HG03139 (cell line): ENCODE measurements around the gene EYS.
"Not testable (repeated sequence)": the region's sequence is repeated elsewhere in the genome, so short reads cannot be mapped to it uniquely, and the experiment has no call there.

ENCODE experiments used
- ATAC-seq: cut with Tn5 transposase; IDR thresholded peaks from one replicate; pipeline ENCODE4 v1.9.1; 2021; ENCODE audit not compliant: unreplicated experiment

The EYS gene

DNA sequence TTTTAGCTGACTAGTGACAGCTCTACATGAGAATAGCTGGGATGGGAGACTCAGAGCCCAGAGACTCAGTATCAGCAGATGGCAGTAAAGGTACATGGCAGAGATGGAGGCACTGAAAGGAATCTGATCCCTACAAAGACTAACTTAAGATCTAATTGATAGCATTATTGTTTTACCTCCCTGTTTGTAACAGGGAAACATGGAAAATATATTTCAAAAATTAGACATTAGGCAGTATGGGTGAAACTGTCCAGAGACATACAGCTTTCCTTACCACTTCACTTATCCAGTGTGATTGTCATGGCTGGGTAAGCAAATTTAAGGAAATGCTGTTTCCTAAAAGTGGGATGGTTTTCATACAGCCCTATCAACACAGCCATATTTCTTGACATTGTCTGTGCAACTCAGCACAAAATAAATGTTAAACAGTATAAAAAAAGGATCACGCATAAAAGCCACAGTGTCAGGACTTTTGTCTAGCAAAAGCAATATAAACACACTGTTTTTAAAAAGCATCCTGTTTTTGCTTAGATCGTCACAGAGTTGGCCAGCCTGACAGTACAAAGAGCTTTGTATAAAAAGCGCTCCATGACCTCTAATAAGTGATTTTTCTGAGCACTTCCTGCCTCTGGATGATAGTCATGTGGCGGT, 1694.5 kb downstream of the EYS start:
- ATAC-seq = no peak

DNA sequence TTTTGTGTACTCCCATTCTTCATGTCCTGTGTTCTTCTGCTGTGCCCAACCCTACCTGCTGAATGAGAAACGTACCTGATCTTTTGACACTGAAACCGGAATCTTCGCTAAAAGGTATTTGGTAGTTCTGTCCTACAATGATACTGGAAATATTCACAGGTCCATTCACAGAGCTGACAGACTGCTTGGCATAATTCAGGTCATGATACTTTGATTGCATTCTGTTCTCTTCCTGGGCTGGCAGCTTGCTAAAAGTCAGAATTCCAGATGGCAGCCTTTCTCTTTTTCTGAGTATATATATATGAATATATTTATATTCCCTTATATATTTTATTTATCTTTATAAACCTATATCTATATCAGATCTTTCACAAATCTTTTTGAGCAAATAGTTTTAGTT, 1696.4 kb downstream of the EYS start:
- ATAC-seq = no peak

DNA sequence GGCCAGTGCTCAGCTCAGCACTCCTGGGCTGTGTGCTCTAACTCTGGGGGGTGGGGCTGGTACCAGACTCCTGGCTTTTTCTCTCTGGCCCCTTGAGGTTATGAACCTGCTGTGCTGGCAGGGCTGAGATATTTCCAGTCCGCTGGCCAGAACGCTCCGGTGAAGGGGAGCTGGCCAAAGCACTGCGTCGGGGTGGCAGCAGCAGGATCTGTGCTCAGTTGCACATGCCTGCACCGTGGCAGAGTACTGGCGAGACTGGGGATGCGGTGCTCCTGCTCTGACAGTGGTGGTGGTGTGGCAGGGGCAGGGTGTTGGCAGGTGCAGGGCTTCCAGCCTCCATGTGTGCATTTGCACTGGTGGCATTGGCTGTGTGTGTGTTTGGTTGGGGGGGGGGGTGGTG, 1697.0 kb downstream of the EYS start:
- no peak for ATAC-seq

DNA sequence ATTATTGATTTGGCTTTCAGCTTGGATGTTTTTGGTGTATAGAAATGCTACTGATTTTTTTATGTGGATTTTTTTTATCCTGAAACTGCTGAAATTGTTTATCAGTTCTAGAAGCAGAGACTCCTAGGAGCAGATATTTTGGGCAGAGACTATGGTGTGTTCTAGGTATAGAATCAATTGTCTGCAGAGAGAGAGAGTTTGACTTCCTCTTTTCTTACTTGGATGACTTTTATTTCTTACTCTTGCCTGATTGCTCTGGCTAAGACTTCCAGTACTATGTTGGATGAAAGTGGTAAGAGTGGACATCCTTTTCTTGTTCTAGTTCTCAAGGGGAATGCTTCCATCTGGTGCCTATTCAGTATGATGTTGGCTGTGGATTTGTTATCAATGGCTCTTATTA, 1700.8 kb downstream of the EYS start:
- no peak for ATAC-seq

DNA sequence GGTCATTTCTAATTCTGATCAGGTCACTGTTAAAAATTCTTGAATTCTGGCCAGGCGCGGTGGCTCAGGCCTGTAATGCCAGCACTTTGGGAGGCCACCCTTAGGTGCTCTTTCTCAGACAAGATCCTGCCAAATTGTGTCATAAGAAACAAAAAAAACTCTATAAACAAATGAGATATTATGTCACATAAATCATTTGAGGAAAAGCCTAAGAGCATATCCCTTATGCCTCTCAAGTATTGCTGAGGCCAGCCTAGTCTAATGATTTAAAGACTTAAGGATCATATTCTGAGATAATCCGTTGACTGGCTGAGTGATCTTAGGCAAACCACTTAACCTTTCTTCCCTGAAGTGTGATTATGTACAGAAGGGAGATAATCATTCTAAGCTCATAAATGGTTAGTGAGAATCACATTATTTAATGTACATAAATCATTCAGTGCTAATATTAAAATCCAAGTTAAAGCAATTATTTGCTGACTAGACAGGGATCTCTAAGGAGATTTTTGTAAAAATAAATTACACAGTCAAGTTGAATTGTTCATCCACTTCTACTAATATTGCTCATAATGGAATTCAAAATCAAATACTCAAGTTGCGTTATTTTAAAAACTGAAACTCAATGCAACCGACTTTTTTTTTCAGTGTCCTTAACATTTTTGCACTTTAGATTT, 1706.1 kb downstream of the EYS start:
- ATAC-seq = no peak

DNA sequence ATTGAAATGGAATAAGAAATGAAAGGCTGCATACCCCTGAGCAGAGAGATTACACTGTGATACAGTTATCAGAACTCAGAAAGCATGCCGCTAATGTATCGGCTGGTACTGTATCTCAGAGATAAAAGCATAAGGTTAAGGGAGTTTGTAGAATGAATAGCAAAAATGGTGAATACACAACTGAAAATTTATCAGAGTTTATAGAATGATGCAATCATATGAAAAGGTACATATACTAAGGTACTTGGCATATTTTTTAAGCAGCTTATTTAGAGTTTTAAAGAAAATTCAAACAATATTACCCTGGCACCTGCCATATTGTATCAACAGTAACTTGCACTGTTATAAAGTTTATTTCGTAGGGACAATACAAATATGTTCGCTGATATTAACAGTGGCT, 1707.4 kb downstream of the EYS start:
- ATAC-seq = no peak

DNA sequence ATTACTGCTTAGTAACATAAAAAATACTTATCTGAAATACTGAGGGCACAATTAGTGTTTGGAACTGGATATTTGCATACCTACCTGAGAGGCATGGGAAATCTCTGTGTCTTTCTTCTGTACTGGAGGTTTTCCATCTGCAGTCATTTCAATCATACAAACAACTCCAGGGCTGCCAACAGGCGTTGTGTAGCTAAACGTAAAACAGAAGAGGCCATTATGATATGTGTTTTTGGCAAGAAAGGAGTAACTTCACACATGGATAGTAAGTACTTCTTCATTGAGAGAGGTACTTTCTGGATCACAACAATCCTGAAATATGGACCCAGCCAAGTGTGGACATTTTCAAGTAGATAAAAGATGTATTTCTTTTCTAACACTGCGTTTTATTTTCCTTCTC, 1708.0 kb downstream of the EYS start:
- no peak for ATAC-seq

DNA sequence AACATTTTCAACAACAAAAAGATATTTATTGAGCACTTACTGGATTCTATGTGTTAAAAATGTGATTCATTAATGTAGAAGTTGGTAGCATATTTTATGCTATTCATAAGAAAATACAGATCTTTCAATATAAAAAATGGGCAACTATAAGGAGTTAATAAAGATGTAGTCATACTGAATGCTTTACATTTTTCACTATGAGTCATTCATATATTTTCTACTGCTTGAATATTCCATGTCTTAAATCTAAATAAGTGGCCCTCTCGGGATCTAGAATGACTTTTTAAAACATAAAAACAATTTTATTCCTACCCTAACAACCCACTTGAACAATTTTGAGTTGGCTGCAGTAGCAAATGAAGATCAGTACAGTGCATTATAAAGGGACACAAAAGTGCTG, 1709.3 kb downstream of the EYS start:
- no peak for ATAC-seq

DNA sequence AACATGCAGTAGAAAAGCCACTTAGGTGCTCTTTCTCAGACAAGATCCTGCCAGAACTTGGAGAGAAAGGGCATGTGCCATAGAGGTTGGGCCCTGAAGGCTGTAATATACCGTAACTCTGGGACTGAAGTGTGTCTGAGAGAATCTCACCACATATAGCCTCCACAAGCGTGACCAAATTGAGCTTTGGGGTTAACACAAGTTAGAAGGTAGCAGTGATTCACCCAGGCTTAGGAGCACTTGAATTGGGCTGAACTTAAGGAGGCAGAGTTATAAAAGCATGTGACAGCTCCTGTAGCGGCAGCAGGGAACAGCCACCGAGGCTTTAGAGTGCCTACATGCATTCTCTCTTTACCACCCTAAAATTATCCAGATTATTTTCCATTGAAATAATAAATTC, 1709.8 kb downstream of the EYS start:
- ATAC-seq = no peak

DNA sequence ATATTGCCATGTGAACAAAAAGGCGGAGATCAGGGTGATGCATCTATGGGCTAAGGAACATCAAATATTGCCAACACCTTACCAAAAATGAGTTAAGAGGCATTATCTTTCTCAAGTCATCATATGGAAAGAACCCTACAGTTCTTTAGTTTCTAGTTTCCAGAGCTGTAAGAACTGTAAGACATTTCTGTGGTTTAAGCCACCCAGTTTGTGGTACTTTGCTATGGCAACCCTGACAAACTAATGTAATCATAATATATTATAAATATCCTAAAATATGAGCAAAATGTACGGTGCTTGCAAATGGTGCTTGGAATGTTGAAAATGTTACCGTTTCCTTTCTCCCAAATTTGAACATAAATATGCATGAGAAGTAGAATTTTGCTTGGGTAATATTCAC, 1721.8 kb downstream of the EYS start:
- ATAC-seq = no peak

DNA sequence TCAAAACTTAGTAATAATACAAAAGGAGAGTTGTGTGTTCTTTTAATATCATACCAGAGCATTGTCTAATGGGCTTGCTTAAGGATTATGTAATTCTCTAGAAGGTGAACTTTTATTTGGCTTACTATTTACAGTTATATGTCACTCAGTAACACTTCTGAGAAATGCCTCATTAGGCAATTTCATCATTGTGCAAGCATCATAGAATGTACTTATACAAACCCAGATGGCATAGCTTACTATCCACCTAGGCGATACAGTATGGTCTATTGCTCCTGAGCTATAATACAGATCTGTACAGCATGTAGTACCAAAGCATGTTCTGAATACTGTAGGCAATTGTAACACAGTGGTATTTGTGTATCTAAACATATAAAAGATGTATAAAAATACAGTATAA, 1731.3 kb downstream of the EYS start:
- ATAC-seq = no peak

DNA sequence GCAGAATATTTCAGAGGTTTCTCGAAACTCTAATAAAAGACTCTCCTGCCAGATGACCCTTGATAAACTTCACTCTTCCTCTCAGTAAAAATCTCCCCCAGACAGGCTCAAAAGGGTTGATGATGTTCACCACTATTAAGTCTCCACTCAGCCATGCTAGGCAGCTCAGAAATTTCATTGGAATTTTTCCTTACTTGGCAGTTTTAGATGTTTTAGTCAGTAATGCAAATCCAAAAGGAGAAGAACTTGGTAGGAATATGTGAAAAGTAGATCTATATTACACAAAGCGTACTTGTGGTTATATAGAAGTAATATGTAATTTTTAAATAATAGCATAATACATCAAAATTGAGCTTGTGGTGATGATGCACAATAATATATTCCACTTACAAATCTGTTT, 1738.4 kb downstream of the EYS start:
- no peak for ATAC-seq

DNA sequence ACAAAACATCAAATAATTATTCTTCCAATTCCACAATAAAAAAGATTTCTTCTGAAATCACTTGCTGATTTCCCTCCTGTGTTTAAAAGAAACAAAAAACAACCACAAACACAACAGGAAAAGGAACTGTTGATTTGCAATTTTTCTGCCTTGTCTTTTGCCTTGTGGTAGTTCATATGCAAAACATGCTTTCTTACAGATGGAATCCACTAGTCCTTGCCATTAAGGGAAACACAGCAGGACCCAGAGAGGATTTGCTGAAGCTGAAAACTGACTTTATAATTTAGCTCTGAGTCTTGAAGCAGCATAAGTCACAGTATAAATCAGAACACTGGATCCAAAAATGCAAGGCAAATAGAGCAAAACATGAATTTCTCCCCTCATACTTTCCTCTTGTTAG, 1742.7 kb downstream of the EYS start:
- ATAC-seq = no peak

DNA sequence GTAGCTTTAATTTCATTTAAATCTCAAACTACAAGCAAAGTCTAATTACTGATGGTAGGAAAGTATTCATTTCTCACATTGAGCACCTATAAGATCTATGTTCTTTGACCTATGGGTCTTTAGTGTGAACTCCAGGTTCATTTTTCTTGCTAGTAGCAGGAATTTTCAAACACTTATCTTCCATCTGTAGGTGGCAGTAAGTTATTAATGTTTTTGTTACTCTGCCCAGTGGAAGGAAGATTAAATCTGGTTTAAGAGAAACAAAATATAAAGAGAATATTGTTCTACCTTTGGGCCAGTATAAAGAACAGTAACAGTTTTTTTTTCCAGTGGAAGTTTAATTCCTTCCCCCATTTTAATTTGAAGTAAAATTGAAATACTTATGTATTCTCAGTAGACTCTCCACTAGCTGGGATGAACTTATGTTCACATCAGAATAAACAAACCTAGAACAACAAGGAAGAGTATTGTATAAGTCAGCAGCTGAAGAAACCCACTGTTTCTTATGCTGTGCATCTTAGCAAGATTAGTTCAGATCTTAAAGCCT, 1743.2 kb downstream of the EYS start:
- no peak for ATAC-seq

DNA sequence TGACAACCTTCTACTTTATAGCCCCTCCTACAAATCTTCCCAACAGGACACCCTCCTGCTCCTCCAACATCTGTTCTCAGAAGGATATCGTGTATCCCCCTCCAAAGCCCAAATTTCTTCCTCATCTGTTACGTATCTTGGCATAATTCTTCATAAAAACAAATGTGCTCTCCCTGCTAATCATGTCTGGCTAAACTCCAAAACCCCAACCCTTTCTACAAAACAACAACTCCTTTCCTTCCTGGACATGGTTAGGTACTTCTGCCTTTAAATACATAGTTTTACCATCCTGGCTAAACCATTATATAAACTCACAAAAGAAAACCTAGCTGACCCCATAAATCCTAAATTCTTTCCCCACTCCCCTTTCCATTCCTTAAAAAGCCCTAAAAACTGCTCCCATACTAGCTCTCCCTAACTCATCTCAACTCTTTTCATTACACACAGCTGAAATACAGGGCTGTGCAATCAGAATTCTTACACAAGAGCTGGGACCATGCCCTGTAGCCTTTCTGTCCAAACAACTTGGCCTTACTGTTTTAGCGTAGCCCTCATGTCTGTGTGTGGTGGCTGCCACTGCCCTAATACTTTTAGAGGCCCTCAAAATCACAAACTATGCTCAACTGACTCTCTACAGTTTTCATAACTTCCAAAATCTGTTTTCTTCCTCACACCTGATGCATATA, 1753.5 kb downstream of the EYS start:
- ATAC-seq = not testable (repeated sequence)

DNA sequence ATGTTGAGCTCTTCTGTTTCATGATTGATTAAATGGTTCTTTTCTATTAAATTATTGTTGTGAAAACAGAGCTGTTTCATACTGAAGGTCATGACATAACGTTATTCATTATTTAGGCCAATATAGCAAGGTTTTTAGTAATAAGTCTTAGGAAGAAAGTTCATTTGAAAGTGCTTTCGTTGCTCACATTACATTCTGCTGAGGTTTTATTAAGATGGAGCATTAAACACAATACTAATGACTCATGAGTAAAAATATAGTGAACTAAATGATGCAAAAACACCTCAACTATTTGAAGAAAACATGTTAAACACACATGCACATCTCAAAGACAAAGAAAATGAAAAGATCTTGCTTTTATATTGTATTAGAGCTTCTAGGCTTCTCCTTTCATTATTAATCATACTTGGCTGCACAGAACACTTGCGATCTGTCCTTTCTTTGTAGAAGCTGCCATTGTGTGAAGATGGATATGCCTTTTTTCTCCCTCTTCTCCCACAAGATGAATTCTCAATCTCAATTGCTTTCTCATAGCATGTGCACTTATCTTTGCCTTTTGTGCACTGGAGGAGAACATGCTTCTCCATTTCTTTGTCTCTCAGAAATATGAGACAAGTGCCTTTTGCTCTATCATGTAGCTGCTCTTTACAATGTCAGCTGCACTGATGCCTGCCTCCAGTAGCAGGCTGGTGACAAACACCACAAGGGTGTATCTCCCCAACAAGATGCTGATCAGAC, 1759.1 kb downstream of the EYS start:
- ATAC-seq = no peak

DNA sequence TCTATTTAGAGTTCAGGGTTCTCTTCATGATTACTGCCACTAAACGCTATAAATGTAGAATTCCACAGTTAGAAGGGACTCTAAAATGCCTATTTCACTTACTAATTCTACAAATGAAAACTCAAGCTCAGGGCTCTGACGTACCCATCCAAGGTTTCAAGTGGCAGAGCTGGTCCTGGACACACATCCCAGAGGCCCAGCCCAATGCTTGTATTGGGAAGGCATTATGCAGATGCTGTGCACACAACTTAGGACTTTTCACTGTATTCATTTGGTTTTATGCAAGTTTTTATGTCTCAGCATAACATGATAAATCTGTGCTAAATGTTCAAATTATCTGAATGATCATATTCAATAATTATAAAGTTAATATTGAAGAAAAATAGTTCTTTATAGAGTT, 1761.0 kb downstream of the EYS start:
- ATAC-seq = no peak

DNA sequence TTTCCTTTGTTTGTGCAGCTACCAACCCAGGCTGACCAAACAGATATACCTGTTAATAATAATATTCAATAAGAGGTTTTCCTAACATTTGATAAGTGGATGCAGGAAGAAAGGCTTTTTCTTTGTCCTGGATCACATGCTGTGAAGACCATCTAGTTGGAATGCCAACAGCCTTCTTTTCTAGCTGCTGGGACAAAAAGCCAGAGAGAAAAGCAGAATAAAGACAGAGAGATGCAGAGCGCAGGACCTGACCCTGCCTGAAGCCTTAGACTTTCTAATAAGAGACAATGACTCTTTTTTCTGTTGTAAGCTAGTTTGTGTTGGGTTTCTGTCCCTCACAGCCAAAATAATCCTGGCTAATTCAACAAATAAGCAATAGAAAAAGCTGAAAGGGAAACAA, 1763.2 kb downstream of the EYS start:
- ATAC-seq = no peak

DNA sequence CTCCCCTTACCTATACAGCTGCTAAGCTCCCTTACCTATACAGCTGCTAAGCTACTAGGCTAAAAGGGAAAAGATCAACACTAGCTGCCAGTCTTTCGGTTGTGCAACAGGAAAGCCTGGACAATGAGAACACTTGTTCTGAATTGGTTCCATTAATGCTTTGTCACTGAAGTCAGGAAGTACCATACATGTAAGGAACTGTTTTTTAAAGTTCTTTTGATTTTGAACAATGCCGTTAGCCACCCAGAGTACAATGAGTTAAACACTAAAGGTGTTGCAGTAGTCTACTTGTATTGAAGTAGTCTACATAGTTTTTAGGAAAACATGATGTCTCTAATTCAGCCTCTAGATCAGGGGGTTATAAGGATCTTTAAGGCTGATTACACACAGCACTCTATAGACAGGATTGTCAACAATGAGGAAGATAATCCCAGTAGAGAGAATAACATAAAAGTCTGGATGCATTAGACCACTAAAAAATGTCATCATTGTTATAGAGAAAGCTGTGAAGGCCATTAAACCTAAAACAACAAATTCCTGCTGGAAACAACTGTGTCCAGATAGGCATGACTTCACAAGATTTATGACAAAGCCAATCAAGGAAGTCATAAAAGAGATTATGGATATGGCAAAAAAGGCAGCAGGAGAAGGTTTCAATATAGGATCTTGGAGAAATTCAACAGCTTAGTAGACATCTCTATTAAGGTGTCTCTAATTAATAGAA, 1765.1 kb downstream of the EYS start:
- ATAC-seq = no peak

DNA sequence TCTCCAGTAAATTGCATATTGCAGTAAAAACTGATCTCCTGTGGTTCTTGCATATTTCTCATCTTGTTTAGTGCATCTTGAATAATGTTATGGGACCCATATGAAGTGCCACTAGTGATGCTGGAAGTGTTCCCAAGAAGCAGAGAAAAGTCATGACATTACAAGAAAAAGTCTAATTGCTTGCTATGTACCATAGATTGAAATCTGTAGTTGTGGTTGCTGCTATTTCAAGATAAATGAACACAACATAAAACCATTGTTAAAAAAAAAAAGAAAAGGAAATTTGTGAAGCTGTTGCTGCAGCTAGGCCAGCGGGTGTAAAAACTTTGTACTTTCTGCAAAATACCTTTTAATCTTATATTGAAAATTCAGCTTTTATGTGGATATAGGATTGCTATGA, 1767.0 kb downstream of the EYS start:
- ATAC-seq = no peak

DNA sequence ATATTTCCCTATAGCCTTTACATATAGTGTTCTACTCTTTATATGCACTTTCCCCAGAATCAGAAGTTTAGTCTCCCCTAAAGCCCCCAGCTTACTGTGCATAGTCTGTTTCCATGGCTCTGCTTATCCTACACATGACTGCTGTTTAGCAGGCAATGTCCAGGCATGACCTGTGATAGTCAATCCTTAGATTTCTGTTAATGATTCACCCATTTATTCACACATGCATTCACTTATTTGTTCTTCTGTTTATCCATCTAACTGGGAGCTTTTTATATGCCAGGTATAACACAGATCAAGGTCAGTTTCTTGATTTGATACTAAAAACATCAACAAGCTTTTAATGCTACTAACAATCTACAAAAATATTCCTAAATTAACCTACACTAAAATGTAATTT, 1770.6 kb downstream of the EYS start:
- no peak for ATAC-seq
